Breast epithelium (tissue), 3 donors: ENCODE measurements around the gene PQBP1.

Experiments used
- POLR2A ChIP-seq: fragments of 450-650 bp; IDR thresholded peaks from one replicate; pipeline ENCODE4 v1.6.1; 2016; ENCODE audit warnings: antibody characterized with exemption, mild to moderate bottlenecking, moderate library complexity
- POLR2AphosphoS5 ChIP-seq, 3 donors: sonication (generic); formaldehyde crosslinking; IDR thresholded peaks; one replicate each; pipeline ENCODE4 v1.6.1; 2017; ENCODE audit warnings: antibody characterized with exemption in 3 of 3
- TF ChIP-seq, protein P1 (sequence below), 3 donors: fragments of 450-650 bp; IDR thresholded peaks; one replicate each; pipeline ENCODE4 v1.5.1; 2016 to 2017; ENCODE audit warnings: antibody characterized with exemption in 3 of 3, mild to moderate bottlenecking in 3 of 3, moderate library complexity in 3 of 3

DNA sequence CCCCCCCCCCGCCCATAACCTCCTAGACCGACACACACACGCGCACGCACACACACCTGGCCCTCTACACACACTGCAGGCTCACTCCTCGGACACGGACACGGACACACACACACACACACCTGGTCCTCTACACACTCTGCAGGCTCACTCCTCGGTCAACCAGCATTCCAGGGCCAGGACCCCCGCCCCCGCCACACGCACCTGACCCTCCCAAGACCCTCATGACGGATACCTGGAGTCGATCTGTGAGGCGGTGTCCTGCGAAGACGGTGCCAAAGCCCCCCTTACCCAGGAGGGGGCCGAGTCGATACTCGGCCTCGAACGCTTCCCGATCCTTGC is 20.5 kb downstream of the PQBP1 start:
- TF ChIP-seq, protein P1, sequence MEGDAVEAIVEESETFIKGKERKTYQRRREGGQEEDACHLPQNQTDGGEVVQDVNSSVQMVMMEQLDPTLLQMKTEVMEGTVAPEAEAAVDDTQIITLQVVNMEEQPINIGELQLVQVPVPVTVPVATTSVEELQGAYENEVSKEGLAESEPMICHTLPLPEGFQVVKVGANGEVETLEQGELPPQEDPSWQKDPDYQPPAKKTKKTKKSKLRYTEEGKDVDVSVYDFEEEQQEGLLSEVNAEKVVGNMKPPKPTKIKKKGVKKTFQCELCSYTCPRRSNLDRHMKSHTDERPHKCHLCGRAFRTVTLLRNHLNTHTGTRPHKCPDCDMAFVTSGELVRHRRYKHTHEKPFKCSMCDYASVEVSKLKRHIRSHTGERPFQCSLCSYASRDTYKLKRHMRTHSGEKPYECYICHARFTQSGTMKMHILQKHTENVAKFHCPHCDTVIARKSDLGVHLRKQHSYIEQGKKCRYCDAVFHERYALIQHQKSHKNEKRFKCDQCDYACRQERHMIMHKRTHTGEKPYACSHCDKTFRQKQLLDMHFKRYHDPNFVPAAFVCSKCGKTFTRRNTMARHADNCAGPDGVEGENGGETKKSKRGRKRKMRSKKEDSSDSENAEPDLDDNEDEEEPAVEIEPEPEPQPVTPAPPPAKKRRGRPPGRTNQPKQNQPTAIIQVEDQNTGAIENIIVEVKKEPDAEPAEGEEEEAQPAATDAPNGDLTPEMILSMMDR (IDR thresholded peaks at IDR 0.05), result no peak
- TF ChIP-seq POLR2AphosphoS5 (IDR thresholded peaks at IDR 0.05), result no peak
- TF ChIP-seq POLR2A, result no peak
